ENCODE results near the gene RPL36A. TPM values are rescaled to one million over a fixed set of nuclear protein-coding genes. Genes with fewer than 3 reads are reported as not detected.

RPL36A gene
- total RNA-seq, 6 experiments from 2014 or later, result 127 to 361 (median 160) TPM

DNA sequence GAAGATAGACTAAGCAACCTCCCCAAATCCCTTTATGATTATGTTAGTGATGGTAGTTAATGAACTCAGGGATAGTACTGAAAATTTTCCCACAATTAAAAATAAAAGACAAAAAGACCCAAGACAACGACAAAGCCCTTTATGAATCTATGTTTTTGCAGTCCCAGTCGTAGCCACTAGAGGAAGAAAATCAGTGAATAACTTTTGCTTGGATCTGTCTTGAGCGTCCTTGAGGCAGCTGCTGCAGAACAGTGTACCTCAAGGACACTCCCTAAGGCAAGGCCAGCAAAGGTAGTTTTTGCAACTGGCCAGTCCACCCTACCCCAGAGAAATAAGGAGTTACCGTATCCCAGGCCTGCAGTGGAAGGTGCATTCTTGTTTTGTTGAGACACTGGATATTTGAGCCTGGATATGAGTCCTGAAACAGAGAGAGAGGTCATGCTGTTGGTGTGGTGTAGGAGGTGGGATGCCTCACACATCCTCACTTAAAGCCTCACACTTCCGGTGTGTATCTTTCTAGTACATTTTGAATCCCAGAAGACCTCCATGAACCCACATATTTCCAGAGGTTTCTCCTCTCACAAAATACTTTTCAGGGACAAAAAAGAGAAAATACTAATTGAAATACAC, 33.5 kb upstream of the RPL36A start:
- H3K27ac Mint-ChIP-seq, result no peak overlapping the region
- H3K4me3 Mint-ChIP-seq, result peak overlapping the region; percentile 26; the same call in 1 of the 2 replicates
- TF ChIP-seq, protein P1, sequence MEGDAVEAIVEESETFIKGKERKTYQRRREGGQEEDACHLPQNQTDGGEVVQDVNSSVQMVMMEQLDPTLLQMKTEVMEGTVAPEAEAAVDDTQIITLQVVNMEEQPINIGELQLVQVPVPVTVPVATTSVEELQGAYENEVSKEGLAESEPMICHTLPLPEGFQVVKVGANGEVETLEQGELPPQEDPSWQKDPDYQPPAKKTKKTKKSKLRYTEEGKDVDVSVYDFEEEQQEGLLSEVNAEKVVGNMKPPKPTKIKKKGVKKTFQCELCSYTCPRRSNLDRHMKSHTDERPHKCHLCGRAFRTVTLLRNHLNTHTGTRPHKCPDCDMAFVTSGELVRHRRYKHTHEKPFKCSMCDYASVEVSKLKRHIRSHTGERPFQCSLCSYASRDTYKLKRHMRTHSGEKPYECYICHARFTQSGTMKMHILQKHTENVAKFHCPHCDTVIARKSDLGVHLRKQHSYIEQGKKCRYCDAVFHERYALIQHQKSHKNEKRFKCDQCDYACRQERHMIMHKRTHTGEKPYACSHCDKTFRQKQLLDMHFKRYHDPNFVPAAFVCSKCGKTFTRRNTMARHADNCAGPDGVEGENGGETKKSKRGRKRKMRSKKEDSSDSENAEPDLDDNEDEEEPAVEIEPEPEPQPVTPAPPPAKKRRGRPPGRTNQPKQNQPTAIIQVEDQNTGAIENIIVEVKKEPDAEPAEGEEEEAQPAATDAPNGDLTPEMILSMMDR (IDR thresholded peaks at IDR 0.05), result peak; percentile 65
- peaks cover 22% of the 10 kb centered on the region for H3K4me1 Mint-ChIP-seq (ENCODE audit: low read depth)
- peaks cover 7% of the 10 kb centered on the region; the same call in 1 of the 2 replicates for H3K27me3 Mint-ChIP-seq (ENCODE audit: insufficient read depth)
- peak; percentile 20 for DNase-seq
- H3K36me3 Mint-ChIP-seq (ENCODE audit: low read depth), result no peaks in the 10 kb centered on the region
- no peaks in the 10 kb centered on the region for H3K9me3 Mint-ChIP-seq

- H3K36me3 Mint-ChIP-seq (ENCODE audit: low read depth), result no peaks in the 10 kb centered on the region
- DNase-seq, result peak; percentile 19
- H3K9me3 Mint-ChIP-seq, result no peaks in the 10 kb centered on the region
These were observed 30.8 kb upstream of the RPL36A start for GRCh38 chrX:101359966-101360365.

DNA sequence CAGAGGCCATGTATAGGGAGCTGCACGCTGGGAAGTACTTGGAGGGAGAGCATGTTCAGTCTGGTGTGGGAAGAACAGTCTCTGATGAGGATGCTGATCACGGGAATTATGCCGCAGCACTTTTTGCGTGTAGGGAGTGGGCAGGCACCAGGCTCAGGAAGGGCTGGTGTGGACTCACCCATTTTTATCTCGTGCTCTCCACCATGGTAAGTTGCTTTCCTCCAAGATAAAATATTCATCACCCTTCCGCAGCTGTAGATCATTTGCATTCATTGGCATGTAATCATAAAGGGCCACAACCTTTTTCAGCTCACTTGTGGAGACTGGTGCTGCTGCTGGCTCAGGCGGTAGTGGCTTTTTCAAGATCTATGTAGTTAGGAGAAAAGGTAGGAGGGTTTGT, 30.4 kb upstream of the RPL36A start:
- peaks cover 14% of the 10 kb centered on the region for H3K4me1 Mint-ChIP-seq (ENCODE audit: low read depth)
- TF ChIP-seq, protein P1 (IDR thresholded peaks at IDR 0.05), result no peak
- peaks cover 10% of the 10 kb centered on the region; the same call in 1 of the 2 replicates for H3K27me3 Mint-ChIP-seq (ENCODE audit: insufficient read depth)
- H3K27ac Mint-ChIP-seq, result no peak overlapping the region
- no peaks in the 10 kb centered on the region for H3K36me3 Mint-ChIP-seq (ENCODE audit: low read depth)
- no peaks in the 10 kb centered on the region for H3K9me3 Mint-ChIP-seq
- H3K4me3 Mint-ChIP-seq, result no peak overlapping the region
- no peak for DNase-seq

More at GRCh38 chrX:101359966-101360365, 30.8 kb upstream of the RPL36A start:
- Mint-ChIP-seq H3K27ac (no peak overlapping the region), H3K27me3 (ENCODE audit: insufficient read depth) (peaks cover 8% of the 10 kb centered on the region; the same call in 1 of the 2 replicates), H3K4me1 (ENCODE audit: low read depth) (peaks cover 14% of the 10 kb centered on the region), H3K4me3 (no peak overlapping the region)
- TF ChIP-seq, protein P1 (IDR thresholded peaks at IDR 0.05), result no peak

DNA sequence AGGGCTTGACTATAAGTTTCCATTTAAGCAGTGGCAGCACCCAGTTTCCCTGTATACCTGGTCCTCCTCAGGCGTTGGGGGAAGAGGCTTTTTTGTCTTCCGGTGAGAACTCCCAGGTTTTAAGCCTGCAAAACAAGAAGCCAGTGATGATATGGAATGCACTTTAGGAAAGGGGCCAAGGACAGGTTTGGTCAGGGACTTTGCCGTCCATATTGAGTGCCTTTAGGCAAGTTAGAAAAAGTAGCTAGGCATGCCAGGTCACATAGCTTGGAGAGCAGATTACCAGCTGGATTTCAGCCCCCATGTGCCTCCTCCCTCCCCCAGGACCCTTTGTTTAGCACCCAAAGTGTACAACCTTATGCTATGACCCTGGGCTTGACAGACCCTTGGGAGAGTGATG, 28.7 kb upstream of the RPL36A start:
- Mint-ChIP-seq H3K4me1 (ENCODE audit: low read depth) (peaks cover 12% of the 10 kb centered on the region), H3K36me3 (ENCODE audit: low read depth) (no peaks in the 10 kb centered on the region), H3K9me3 (no peaks in the 10 kb centered on the region), H3K27ac (no peak overlapping the region), H3K27me3 (ENCODE audit: insufficient read depth) (peaks cover 8% of the 10 kb centered on the region; the same call in 1 of the 2 replicates), H3K4me3 (no peak overlapping the region)
- no peak for DNase-seq
- TF ChIP-seq, protein P1 (IDR thresholded peaks at IDR 0.05), result no peak

DNA sequence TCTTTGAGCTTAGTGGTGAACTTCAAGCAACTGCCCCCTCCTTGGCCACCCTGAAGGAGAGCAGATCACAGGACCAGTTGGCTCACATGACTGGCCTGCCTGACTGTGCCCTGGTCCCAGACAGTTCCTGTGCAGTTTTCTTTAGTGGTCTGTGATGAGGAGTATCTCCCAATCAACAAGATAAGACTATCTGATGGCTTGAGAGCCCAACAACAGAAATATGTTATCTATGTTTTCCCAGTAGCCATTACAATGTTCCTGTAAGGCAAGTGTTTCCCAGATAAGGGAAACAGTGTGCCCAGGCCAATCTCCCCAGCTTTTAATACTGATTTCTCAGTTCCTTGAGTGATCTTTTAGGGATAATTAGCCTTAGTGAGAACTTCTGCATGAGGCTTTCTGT, 28.1 kb upstream of the RPL36A start:
- TF ChIP-seq, protein P1 (IDR thresholded peaks at IDR 0.05), result no peak
- H3K9me3 Mint-ChIP-seq, result no peaks in the 10 kb centered on the region
- peaks cover 8% of the 10 kb centered on the region for H3K4me1 Mint-ChIP-seq (ENCODE audit: low read depth)
- no peak overlapping the region for H3K27ac Mint-ChIP-seq
- DNase-seq, result no peak
- peaks cover 8% of the 10 kb centered on the region; the same call in 1 of the 2 replicates for H3K27me3 Mint-ChIP-seq (ENCODE audit: insufficient read depth)
- H3K4me3 Mint-ChIP-seq, result no peak overlapping the region
- H3K36me3 Mint-ChIP-seq (ENCODE audit: low read depth), result no peaks in the 10 kb centered on the region

Measured in HFFc6 (cell line).